ENCODE results near the gene HAS3. TPM values are rescaled to one million over a fixed set of nuclear protein-coding genes. Genes with fewer than 3 reads are reported as not detected.

The HAS3 gene
- total RNA-seq, 1 experiment from 2014 or later: 100 TPM

GRCh38 chr16:69111216-69111875, 5.9 kb downstream of the HAS3 start:
- Histone ChIP-seq H3K4me2 (ENCODE audit: insufficient read depth, insufficient read length, low read length) (no peak overlapping the region), H3T11ph (ENCODE audit: low read length) (no peak overlapping the region), H3K23ac (ENCODE audit: insufficient read length, low read depth, low read length) (no peak overlapping the region), H3K56ac (ENCODE audit: insufficient read length, low read depth, low read length) (no peak overlapping the region), H3K9ac (ENCODE audit: extremely low read depth, insufficient read length, low read length) (no peak overlapping the region), H3K79me1 (ENCODE audit: insufficient read depth, low read depth, low read length, poor library complexity, severe bottlenecking) (no peaks in the 10 kb centered on the region), H4K5ac (ENCODE audit: insufficient read length, low read depth, low read length) (no peak overlapping the region), H2BK12ac (ENCODE audit: insufficient read length, low read depth, low read length) (no peak overlapping the region), H3K4ac (ENCODE audit: low read depth, low read length) (no peak overlapping the region), H3K27ac (ENCODE audit: insufficient read length, low read depth, low read length) (no peak overlapping the region), H4K20me1 (ENCODE audit: control insufficient read depth, insufficient read depth, insufficient read length) (no peaks in the 10 kb centered on the region), H2AFZ (ENCODE audit: low read length) (no peak overlapping the region), H3K9me3 (ENCODE audit: control insufficient read depth, low read depth, low read length) (no peaks in the 10 kb centered on the region), H4K8ac (replicated peaks; ENCODE audit: insufficient read length, low read depth, low read length) (no peak overlapping the region), H2BK5ac (ENCODE audit: insufficient read length, low read length) (no peak overlapping the region), H3K4me1 (ENCODE audit: insufficient read depth, low read length) (peaks cover 7% of the 10 kb centered on the region; the same call in 1 of the 2 replicates), H3K79me2 (ENCODE audit: insufficient read depth, low read length) (peaks cover 8% of the 10 kb centered on the region; the same call in 1 of the 2 replicates), H2BK15ac (ENCODE audit: low read depth, low read length) (no peak overlapping the region), H3K18ac (ENCODE audit: insufficient read length, low read depth, low read length) (no peak overlapping the region), H2BK20ac (ENCODE audit: low read depth, low read length, poor library complexity, severe bottlenecking) (no peak overlapping the region), H2AK5ac (ENCODE audit: insufficient read length, low read length) (no peak overlapping the region), H2BK120ac (ENCODE audit: low read depth, low read length, poor library complexity, severe bottlenecking) (no peak overlapping the region), H3K14ac (ENCODE audit: insufficient read depth, low read length) (no peak overlapping the region), H3K23me2 (ENCODE audit: insufficient read length, low read depth, low read length, poor library complexity, severe bottlenecking) (peaks cover 19% of the 10 kb centered on the region), H3K27me3 (ENCODE audit: insufficient read depth, low read length) (no peaks in the 10 kb centered on the region), H4K91ac (ENCODE audit: insufficient read length, low read depth, low read length) (no peak overlapping the region)
- H3K4me1 Mint-ChIP-seq: peaks cover 21 to 32% of the 10 kb centered on the region in 2 experiments
- H3K9me3 Mint-ChIP-seq: no peaks in the 10 kb centered on the region
- no CpG with 5 or more reads among the region's 6 CpGs for WGBS (ENCODE audit: extremely low coverage, insufficient read length, low lambda C conversion rate)
- TF ChIP-seq, protein P1, sequence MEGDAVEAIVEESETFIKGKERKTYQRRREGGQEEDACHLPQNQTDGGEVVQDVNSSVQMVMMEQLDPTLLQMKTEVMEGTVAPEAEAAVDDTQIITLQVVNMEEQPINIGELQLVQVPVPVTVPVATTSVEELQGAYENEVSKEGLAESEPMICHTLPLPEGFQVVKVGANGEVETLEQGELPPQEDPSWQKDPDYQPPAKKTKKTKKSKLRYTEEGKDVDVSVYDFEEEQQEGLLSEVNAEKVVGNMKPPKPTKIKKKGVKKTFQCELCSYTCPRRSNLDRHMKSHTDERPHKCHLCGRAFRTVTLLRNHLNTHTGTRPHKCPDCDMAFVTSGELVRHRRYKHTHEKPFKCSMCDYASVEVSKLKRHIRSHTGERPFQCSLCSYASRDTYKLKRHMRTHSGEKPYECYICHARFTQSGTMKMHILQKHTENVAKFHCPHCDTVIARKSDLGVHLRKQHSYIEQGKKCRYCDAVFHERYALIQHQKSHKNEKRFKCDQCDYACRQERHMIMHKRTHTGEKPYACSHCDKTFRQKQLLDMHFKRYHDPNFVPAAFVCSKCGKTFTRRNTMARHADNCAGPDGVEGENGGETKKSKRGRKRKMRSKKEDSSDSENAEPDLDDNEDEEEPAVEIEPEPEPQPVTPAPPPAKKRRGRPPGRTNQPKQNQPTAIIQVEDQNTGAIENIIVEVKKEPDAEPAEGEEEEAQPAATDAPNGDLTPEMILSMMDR (conservative IDR thresholded peaks at IDR 0.05): no peak
- H3K27me3 Mint-ChIP-seq (ENCODE audit: low read depth): no peaks in the 10 kb centered on the region
- no peak overlapping the region for H3K27ac Mint-ChIP-seq
- H3K4me3 Mint-ChIP-seq: no peak overlapping the region
- DNase-seq: no peak
- H3K36me3 Mint-ChIP-seq (ENCODE audit: insufficient read depth in 1 of 3, low read depth in 3 of 3): peaks cover 52 to 75% (median 64%) of the 10 kb centered on the region in 3 experiments

Data from H9 (cell line).